Measurements from ENCODE around the gene ATP6V0B. TPM values are rescaled to one million over a fixed set of nuclear protein-coding genes. Genes with fewer than 3 reads are reported as not detected.

The ATP6V0B gene
- total and polyA plus RNA-seq, 10 of the 15 experiments (the other 5 are each of a cell fraction or from before 2014, with no cell fraction given): 65.3 to 250 (median 144) TPM

GRCh38 chr1:43996733-43997115, 22.0 kb downstream of the ATP6V0B start:
- RAD21 ChIA-PET (ENCODE audit: unreplicated experiment): no interaction called here
- H3K36me3 ChIP-seq (ENCODE audit: control insufficient read depth in 2 of 2, insufficient read depth in 2 of 2, low read length in 1 of 2): no peaks in the 10 kb centered on the region
- H3K27me3 ChIP-seq (replicated peaks in 1 of 2; ENCODE audit: control insufficient read depth in 2 of 2, insufficient read depth in 2 of 2, low read length in 1 of 2): no peaks in the 10 kb centered on the region
- ATAC-seq (no peak), FAIRE-seq (no peak), DNase-seq (ENCODE audit: low read depth, low spot score) (no peak)
- no TSS peak for BruUV-seq (replicated peaks)
- SMC1A ChIA-PET (ENCODE audit: uncharacterized antibody, unreplicated experiment): no interaction called here
- H3K4me2 ChIP-seq (ENCODE audit: control insufficient read depth, insufficient read depth): no peak overlapping the region
- H3K79me2 ChIP-seq (ENCODE audit: control insufficient read depth, insufficient read depth, low read length): no peaks in the 10 kb centered on the region
- H3K27ac ChIP-seq (ENCODE audit: control insufficient read depth, insufficient read depth): no peak overlapping the region
- H3K9me3 ChIP-seq (replicated peaks; ENCODE audit: control insufficient read depth, insufficient read depth, low read length): no peaks in the 10 kb centered on the region
- in situ Hi-C loops (cut with MboI): no loop called here
- H3K4me3 ChIP-seq: no peak overlapping the region
- 53% methylated on average over 6 of the region's 6 CpGs for WGBS (ENCODE audit: insufficient coverage, insufficient replicate concordance, low lambda C conversion rate, missing lambda C conversion rate)
- CTCF ChIA-PET: no interaction called here
- no peaks in the 10 kb centered on the region for H4K20me1 ChIP-seq (ENCODE audit: control insufficient read depth, insufficient read depth)
- TF ChIP-seq PKNOX1 (IDR thresholded peaks at IDR 0.05) (no peak), ZNF217 (IDR thresholded peaks at IDR 0.05) (no peak), CHD1 (IDR thresholded peaks at IDR 0.05; ENCODE audit: low read depth, low read length) (no peak), MXI1 (IDR thresholded peaks at IDR 0.05; ENCODE audit: low read depth, low read length) (no peak), MEF2A (IDR thresholded peaks at IDR 0.05; ENCODE audit: insufficient read depth, low read depth, low read length) (no peak), TCF7 (IDR thresholded peaks at IDR 0.05; ENCODE audit: borderline replicate concordance) (no peak), TCF3 (IDR thresholded peaks at IDR 0.05; ENCODE audit: borderline replicate concordance, insufficient read depth, low read depth, low read length) (no peak), JUNB (IDR thresholded peaks at IDR 0.05) (no peak), ZNF592 (IDR thresholded peaks at IDR 0.05) (no peak), BHLHE40 (IDR thresholded peaks at IDR 0.05; ENCODE audit: borderline replicate concordance in 1 of 2, low read depth in 2 of 2, low read length in 1 of 2) (no peak), KDM1A (IDR thresholded peaks at IDR 0.05; ENCODE audit: borderline replicate concordance) (no peak), NFYB (IDR thresholded peaks at IDR 0.05; ENCODE audit: insufficient read depth, low read depth, low read length) (no peak), ETV6 (conservative IDR thresholded peaks at IDR 0.05 in 1 of 2, IDR thresholded peaks at IDR 0.05 in 1 of 2; ENCODE audit: borderline replicate concordance in 1 of 2, low read depth in 1 of 2) (no peak)
- peaks cover 12% of the 10 kb centered on the region for H3K4me1 ChIP-seq (ENCODE audit: control insufficient read depth, insufficient read depth, low read length)
- intact Hi-C loops (cut with micrococcal nuclease; ENCODE audit: unreplicated experiment): no loop called here
- POLR2A ChIA-PET: no interaction called here
- H2AFZ ChIP-seq (ENCODE audit: control insufficient read depth, low read depth, low read length): no peak overlapping the region
- no peak overlapping the region for H3K9ac ChIP-seq (ENCODE audit: control insufficient read depth, insufficient read depth, low read length)

Data from GM12878 (cell line).